GM19455 (cell line): ENCODE measurements around the gene ACOXL.

Experiments used
- ATAC-seq: cut with Tn5 transposase; IDR thresholded peaks from one replicate; pipeline ENCODE4 v1.9.1; 2021; ENCODE audit not compliant: unreplicated experiment

Gene ACOXL

DNA sequence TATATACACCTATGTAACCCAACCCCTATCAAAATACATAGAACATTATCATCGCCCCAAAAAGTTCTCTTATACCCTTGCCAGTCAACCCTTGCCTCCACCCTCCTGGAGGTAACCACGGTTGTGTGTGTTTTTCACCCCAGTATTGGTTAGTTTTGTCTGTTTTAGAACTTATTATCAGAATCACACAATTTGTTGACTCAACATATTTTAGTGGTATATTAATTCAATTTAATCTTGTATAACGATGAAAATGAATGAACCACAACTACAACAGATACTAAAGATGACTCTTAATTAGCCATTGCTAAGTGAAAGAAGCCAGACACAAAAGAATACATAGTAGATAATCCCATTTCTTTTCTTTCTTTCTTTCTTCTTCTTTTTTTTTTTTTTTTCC lies 19.3 kb downstream of the ACOXL start:
- ATAC-seq: no peak

GRCh38 chr2:110752871-110753270 lies 20.5 kb downstream of the ACOXL start:
- ATAC-seq: no peak

DNA sequence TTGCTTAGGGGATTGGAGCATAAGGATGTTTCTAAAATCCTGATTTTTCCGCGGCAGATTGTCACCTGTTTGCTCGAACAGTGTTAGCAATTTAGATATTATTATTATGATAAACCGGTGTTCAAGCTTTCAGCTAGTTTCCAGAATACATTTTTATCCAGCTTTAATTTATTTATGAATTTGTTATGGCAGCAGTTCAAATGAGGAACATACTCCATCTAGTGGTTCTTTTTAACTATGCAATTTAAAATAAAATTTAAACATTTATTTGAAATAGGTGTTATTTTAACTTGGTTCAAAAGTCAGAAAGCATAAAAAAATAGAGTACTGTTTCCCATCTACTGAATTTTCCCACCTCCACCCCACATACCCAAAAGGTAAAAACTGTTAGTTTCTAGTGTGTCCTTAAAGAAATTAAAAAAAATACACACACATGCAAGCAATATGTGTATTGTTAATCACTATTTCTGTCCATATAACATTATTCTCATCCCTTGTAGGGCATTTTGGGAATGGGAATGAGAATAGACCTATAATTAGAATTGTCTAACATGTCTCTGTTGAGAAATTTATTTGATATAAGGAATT lies 23.2 kb downstream of the ACOXL start:
- no peak for ATAC-seq

GRCh38 chr2:110759411-110759810 lies 27.0 kb downstream of the ACOXL start:
- ATAC-seq: no peak

DNA sequence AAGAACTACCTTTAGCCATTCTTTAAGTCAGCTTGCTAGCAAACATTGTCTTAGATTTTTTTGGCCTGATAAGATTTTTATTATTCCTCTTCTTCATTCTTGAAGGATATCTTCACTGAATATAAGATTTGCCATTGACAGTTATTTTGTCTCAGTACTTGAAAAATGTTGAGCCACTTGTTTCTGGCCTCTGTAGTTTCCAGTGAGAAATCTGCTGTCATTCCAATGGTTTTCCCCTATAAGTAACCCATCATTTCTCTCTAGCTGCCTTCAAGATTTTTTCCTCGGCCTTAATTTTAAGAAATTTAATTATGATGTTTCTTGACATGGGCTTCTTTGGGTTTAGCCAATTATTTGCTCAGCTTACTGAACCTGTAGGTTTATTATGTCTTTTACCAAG lies 32.6 kb downstream of the ACOXL start:
- ATAC-seq: no peak

DNA sequence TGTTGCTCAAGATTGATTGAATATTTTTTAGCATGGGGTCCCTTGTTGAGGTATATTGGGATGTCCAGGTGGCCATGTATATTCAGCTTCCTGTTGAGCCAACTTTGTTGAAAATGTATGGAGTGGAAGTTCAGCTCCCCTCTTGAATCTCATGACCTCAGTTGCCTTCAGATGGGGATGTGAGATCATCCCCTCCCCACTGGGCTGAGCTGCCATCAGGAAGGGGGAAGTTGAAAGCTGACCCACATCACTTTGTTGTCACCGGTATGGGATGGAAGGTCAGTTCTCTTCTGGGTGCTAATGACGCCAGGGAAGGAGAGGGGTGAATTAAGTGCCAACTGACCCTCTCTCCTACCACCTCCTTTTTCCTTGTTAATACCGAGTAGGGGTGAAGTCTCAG lies 33.9 kb downstream of the ACOXL start:
- ATAC-seq: no peak

- no peak for ATAC-seq
Observed at GRCh38 chr2:110768591-110768990, 36.2 kb downstream of the ACOXL start.

DNA sequence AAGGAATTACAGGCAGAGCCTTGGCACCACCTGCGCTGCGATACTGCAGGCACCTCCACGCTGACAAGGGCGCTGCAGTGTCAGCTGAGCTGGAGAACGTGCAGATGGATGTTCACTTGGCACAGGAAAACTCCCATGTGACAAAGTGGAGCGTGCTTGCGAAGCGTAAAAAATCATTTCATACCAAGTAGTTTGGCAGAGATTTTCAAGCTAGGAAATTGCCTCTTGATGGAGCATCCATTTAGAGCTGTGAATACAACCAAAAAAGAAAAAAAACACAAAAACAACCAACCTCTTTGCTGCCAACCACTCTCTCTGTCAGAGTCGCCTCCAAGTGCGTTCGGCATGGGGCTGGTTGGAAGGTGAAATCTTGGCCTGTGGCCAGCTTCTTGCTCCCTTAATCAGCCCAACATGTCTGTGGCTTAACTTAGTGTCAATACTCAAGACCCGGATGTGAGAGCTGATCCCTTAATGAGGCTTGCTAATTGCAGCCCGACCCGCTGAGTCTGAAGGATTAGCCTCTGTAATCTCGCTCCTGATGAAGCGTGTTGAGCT lies 38.1 kb downstream of the ACOXL start:
- no peak for ATAC-seq

GRCh38 chr2:110770959-110771431 lies 38.6 kb downstream of the ACOXL start:
- no peak for ATAC-seq

DNA sequence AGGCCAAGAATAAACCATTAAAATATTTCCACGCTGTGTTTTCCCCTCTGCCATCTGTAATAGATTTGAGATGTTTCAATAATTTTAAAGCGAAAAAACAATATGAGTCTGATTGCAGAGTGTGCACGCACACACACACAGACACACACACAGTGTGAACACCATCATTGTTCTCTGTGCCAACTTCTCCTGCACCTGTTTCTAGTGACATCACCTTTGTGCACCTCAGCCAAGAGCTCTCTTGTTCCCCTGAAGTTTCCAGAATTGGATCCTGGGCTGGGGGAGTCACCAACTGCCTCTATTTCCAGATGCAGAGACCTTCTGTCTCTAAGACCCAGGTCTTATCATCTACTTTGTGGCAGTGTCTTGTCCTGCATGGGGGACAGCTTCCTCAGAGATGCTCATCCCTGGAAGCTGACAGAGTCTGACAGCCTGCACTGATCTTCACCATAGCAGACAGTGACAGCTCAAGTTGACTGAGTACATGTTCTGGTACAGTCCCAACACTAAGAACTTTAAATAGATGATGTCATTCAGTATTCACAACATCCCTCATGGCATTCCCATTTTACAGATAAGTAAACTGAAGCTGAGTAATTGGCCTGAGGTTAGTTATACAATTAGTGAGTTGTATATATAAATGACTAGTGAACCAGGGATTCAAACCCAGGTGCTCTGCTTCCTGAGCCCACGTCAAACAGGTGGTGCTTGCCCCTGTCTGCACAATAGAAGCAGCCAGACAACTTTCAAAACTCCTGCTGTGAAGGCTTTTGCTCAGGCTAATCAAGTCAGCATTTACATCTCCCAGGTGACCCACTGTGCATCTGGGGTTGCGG lies 39.4 kb downstream of the ACOXL start:
- no peak for ATAC-seq

GRCh38 chr2:110772383-110772755 lies 40.0 kb downstream of the ACOXL start:
- ATAC-seq: no peak

DNA sequence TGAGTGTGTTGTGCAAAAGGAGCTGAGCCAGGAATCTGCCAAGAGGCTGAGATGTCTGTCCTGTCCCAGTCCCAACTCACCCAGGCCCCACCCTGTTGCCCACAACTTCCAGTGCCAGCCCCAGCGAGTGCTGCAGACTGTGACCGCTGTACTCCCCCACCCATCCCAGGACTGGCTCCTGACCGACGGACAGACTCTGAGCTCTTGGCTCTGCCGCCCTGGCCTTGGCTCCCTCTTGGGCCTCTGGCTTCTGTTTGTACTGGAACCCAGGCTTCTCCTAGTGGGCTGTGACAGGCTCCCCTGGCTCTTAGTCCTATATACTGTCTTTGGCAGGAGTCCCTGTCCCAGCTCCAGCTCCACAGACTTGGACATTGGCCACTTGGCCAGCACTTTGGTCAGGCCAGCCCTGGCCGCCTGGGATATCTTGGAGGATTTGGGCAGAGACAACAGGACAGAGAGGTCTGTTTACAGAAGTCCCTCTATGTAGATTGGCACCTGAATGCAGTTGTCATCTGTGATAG lies 41.1 kb downstream of the ACOXL start:
- ATAC-seq: no peak

- no peak for ATAC-seq
Observed at GRCh38 chr2:110774701-110775100, 42.3 kb downstream of the ACOXL start.

DNA sequence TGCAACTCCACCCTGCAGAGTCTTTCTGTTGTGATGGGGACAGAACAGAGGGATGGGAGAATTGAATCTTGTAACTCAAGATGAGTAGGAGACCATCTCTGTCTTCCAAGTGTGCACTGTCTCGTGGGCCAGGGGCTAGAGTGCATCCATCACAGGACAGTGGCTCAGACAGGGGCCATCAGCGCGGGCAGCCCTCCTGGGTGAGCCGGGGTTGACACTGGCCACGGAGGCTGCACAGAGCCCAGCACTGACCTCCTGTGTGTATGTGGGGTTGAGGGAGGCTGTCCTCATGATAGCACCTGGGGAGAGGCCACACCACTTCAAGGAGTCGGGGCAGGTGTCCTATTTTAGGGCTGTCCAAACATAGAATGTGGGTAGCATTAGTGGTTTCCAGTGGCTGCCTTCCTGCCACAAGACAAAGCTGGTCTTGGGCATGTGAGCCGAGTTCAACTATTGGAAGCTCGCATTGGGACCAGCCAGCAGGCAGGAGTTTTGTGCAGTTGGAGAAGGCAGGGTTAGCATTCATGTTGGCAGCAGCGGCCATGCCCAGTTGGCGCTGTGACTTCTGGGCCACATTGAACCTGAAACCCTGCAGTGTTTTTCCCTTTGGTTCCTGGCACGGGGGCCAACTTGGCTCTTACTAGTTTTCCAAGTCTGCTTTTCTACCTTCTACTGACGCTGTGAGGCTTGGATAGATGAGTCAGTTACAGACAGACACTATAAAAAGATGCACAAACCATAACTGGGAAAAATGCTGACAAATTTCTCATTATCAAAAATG lies 45.3 kb downstream of the ACOXL start:
- ATAC-seq: no peak

GRCh38 chr2:110780461-110780860 lies 48.1 kb downstream of the ACOXL start:
- peak; percentile 66 for ATAC-seq

DNA sequence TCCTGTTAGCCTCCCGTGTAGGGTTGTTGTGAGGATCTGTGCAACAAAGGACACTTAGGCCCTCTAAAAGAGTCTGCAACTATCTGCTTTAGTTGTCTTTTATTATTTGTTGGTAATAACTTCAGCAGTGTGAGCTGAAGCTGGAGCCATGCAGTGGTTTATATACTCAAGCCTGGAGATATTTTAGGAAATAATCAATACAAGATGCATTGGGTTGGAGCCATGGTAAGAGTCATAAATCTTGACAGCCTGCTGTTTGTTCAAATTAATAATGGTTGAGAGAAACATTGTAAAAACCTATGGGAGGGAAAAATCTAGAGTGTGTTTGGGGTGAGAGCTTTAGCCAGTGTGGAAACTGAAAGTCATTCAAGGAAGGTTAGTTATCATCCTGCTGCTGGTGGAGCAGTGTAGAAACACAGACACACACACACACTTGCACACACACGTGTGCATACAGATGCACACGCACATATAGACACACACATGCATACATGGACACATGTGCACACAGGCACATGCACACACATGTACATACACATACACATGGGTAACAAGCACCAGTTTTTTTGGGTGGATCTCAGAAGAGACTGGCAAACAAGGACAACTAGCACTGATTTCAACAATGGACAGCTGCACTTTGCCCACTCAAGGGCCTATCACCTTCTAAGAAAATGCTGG lies 51.0 kb downstream of the ACOXL start:
- ATAC-seq: no peak

- no peak for ATAC-seq
Observed at GRCh38 chr2:110784047-110784631, 51.8 kb downstream of the ACOXL start.

DNA sequence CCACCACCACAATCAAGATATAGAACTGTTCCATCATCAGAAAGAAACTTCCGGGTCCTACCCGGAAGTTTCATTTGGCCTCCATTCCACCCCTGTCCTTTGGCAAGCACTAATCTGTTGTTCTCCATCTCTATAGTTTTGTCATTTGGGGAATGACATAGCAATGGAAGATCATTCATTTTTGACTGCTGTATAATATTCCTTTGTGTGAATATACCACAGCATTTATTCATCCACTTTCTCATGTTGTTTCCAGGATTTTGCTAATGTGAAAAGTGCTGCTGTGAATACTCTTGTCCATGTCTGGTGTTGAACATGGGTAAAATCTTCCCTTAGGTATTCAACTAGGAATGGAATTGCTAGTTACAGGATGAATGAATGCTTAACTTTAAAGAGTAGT lies 53.1 kb downstream of the ACOXL start:
- ATAC-seq: no peak

DNA sequence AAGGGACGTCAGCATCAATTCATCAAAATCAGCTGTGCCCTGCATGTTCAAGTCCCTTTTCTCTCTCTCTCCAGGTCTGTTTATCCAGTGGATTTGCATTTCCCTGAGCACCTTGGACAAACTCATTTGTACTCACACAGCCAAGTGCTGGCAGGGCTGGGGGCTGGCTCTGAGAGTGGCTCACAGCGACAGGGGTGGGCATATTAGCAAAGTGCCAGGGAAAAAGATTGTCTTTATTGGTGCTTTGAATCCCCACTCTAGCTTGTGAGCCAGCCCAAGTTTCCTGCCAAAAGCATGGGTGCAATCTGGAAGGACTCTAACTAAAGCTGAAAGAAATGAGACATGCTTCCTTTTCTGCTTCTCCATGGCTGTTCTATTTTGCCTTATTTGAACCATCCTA lies 56.6 kb downstream of the ACOXL start:
- no peak for ATAC-seq

- no peak for ATAC-seq
Observed at GRCh38 chr2:110789706-110790105, 57.3 kb downstream of the ACOXL start.
